ENCODE results near the gene C9orf152. TPM values are rescaled to one million over a fixed set of nuclear protein-coding genes. Genes with fewer than 3 reads are reported as not detected.
"Not testable (repeated sequence)": the region's sequence is repeated elsewhere in the genome, so short reads cannot be mapped to it uniquely, and the experiment has no call there.

C9orf152 gene
- total RNA-seq, 1 donor: not detected

- Histone ChIP-seq H3K27me3 (ENCODE audit: insufficient read depth, low read length) (no peaks in the 10 kb centered on the region), H3K4me1 (ENCODE audit: insufficient read depth, low read length) (no peaks in the 10 kb centered on the region), H3K9me3 (ENCODE audit: low read depth, low read length) (no peaks in the 10 kb centered on the region), H3K4me3 (ENCODE audit: low read length) (no peak overlapping the region)
Observed at GRCh38 chr9:110241260-110241857, 33.4 kb upstream of the C9orf152 start.

- no peak overlapping the region for H3K4me3 ChIP-seq (ENCODE audit: low read length)
- no peaks in the 10 kb centered on the region for H3K4me1 ChIP-seq (ENCODE audit: insufficient read depth, low read length)
- H3K27me3 ChIP-seq (ENCODE audit: insufficient read depth, low read length): no peaks in the 10 kb centered on the region
- H3K9me3 ChIP-seq (ENCODE audit: low read depth, low read length): no peaks in the 10 kb centered on the region
Observed at GRCh38 chr9:110240198-110240597, 32.2 kb upstream of the C9orf152 start.

GRCh38 chr9:110228321-110228720, 20.4 kb upstream of the C9orf152 start:
- no peaks in the 10 kb centered on the region for H3K4me1 ChIP-seq (ENCODE audit: insufficient read depth, low read length)
- no peaks in the 10 kb centered on the region for H3K27me3 ChIP-seq (ENCODE audit: insufficient read depth, low read length)
- no peak overlapping the region for H3K4me3 ChIP-seq (ENCODE audit: low read length)

DNA sequence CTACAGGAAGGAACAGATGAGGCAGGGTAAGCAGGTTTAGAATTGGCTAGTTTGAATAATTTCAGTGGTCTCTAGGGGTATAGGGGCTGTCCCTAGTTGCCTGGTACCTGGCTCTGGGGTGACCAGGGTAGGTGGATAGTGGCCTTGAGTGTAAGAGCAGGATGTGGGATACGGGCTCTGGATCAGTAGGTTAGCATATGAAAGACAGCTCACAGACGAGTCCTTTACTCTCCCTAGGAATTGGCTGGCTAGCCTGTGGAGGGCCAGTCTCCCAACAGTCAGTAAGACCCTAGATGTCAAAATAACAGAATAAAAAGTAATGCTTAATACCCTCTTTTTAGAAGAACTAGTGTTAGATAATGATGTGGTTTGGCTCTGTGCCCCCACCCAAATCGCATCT, 16.6 kb upstream of the C9orf152 start:
- no peaks in the 10 kb centered on the region for H3K27me3 ChIP-seq (ENCODE audit: insufficient read depth, low read length)
- H3K4me1 ChIP-seq (ENCODE audit: insufficient read depth, low read length): no peaks in the 10 kb centered on the region
- no peak overlapping the region for H3K4me3 ChIP-seq (ENCODE audit: low read length)
- H3K9me3 ChIP-seq (ENCODE audit: low read depth, low read length): no peaks in the 10 kb centered on the region

More at GRCh38 chr9:110228321-110228720, 20.4 kb upstream of the C9orf152 start:
- H3K9me3 ChIP-seq (ENCODE audit: low read depth, low read length): no peaks in the 10 kb centered on the region

GRCh38 chr9:110220809-110221208, 12.8 kb upstream of the C9orf152 start:
- Histone ChIP-seq H3K4me3 (ENCODE audit: low read length) (no peak overlapping the region), H3K9me3 (ENCODE audit: low read depth, low read length) (no peaks in the 10 kb centered on the region), H3K4me1 (ENCODE audit: insufficient read depth, low read length) (no peaks in the 10 kb centered on the region), H3K27me3 (ENCODE audit: insufficient read depth, low read length) (no peaks in the 10 kb centered on the region)

- no peaks in the 10 kb centered on the region for H3K9me3 ChIP-seq (ENCODE audit: low read depth, low read length)
- no peak overlapping the region for H3K4me3 ChIP-seq (ENCODE audit: low read length)
- H3K4me1 ChIP-seq (ENCODE audit: insufficient read depth, low read length): no peaks in the 10 kb centered on the region
- H3K27me3 ChIP-seq (ENCODE audit: insufficient read depth, low read length): no peaks in the 10 kb centered on the region
Observed at GRCh38 chr9:110217656-110218099, 9.7 kb upstream of the C9orf152 start.

DNA sequence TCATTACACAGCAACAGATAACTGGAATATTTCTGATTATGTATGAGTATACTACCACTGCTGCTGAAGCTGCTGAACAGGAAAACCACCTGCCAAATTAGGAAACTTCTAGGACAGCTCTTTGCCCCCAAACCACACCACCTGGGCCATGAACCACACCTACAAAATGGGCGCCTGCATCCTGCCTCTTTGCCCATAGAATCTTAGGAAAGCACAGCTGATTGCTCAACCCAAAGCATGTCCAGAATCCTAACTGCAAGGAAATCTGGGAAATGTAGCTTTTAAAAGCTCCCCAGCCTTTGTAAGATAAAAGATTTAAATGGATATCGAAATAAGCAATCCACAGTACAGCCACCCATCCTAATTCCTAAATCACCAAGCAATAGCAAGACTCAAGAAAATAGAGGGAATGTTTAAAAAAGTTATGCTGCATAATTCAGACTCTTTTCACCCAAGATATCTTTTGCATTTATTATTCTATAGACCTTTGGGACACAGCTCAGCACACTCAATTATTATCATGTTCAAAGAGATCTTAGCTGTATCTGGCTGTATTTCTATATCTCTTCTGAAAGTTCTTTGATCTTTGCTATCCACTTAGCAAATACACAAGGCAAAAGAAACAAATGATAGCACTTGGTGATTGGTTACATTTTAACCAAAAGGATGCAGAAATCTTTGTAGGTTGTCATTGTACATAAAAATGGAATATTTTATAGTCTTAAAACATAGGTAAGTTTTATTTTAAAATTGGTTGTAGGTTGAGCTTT, 6.8 kb upstream of the C9orf152 start:
- no peaks in the 10 kb centered on the region for H3K27me3 ChIP-seq (ENCODE audit: insufficient read depth, low read length)
- no peak overlapping the region for H3K4me3 ChIP-seq (ENCODE audit: low read length)
- no peaks in the 10 kb centered on the region for H3K9me3 ChIP-seq (ENCODE audit: low read depth, low read length)
- H3K4me1 ChIP-seq (ENCODE audit: insufficient read depth, low read length): no peaks in the 10 kb centered on the region

DNA sequence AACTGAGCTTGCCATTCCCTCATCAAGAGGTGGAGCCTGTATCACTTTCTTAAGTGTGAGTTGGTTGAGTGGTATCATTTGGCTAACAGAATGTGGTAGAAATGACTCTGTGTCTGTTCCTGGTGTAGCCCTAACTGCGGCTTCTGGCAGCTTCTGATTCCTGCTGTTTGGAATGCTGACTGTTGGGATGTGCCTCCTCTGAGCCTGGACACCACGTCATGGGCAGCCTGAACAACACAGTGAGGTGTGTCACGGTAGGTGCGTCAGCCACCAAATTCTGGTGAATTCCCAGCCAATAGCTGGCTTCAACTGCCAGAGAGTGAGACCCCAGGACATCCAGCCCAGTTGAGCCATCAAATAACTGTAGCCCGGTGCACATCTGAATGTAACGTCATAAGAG, 6.1 kb upstream of the C9orf152 start:
- Histone ChIP-seq H3K27me3 (ENCODE audit: insufficient read depth, low read length) (no peaks in the 10 kb centered on the region), H3K4me1 (ENCODE audit: insufficient read depth, low read length) (no peaks in the 10 kb centered on the region), H3K9me3 (ENCODE audit: low read depth, low read length) (no peaks in the 10 kb centered on the region), H3K4me3 (ENCODE audit: low read length) (no peak overlapping the region)

DNA sequence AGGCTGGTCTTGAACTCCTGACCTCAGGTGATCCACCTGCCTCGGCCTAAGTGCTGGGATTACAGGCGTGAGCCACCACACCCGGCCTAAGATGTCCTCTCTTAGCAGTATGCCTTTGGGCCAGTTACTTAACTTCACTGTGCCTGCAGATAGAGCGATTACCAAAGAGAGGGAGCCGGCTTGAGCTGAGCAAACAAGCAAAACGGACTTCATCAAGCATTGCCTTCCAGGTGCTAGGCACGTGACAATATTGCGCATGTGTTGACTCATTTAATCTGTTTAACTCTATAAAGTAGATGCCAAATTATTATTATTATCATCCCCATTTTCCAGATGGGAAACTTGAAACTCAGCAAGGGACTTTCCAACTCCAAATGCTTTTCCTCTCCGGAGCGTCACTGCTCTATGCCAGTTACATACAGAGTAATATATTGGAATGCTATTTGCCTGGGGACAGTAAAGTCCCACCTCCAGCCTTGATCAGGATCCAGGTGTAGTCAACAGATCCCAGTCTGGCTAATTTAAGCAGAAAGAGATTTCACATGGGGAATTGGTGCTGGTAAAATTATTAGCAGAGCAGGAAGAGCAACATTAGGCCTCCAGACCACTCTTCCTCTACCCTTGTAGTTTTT, 5.6 kb upstream of the C9orf152 start:
- H3K4me1 ChIP-seq (ENCODE audit: insufficient read depth, low read length): no peaks in the 10 kb centered on the region
- no peaks in the 10 kb centered on the region for H3K27me3 ChIP-seq (ENCODE audit: insufficient read depth, low read length)
- no peak overlapping the region for H3K4me3 ChIP-seq (ENCODE audit: low read length)
- no peaks in the 10 kb centered on the region for H3K9me3 ChIP-seq (ENCODE audit: low read depth, low read length)

GRCh38 chr9:110207071-110207641, 803 bp downstream of the C9orf152 start:
- no peaks in the 10 kb centered on the region for H3K27me3 ChIP-seq (ENCODE audit: insufficient read depth, low read length)
- H3K9me3 ChIP-seq (ENCODE audit: low read depth, low read length): no peaks in the 10 kb centered on the region
- H3K4me1 ChIP-seq (ENCODE audit: insufficient read depth, low read length): no peaks in the 10 kb centered on the region

DNA sequence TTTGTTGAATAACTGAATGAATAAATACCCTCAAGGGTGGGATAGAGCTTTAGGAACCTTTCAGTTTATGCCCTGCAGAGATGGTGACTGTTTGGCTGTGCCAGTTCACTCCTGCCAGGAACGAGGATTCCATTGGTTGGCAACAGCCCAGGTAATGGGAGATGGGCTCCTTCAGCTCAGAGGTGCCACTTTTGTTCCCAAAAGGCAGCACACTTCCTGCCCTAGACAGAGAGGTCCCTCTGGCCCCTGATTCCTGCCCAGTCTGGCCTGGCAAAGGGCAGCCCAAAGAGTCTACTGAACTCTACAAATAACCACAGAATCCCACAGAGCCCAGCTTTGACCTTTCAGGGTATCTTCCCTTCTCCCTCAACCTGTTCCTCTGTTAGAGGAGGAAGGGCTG, 1.6 kb downstream of the C9orf152 start:
- no peak overlapping the region for H3K4me3 ChIP-seq (ENCODE audit: low read length)
- H3K27me3 ChIP-seq (ENCODE audit: insufficient read depth, low read length): no peaks in the 10 kb centered on the region
- no peaks in the 10 kb centered on the region for H3K4me1 ChIP-seq (ENCODE audit: insufficient read depth, low read length)
- no peaks in the 10 kb centered on the region for H3K9me3 ChIP-seq (ENCODE audit: low read depth, low read length)

More at GRCh38 chr9:110207071-110207641, 803 bp downstream of the C9orf152 start:
- H3K4me3 ChIP-seq (ENCODE audit: low read length): no peak overlapping the region

- not testable (repeated sequence) for H3K4me3 ChIP-seq (ENCODE audit: low read length); H3K4me1 ChIP-seq (ENCODE audit: insufficient read depth, low read length); H3K27me3 ChIP-seq (ENCODE audit: insufficient read depth, low read length); H3K9me3 ChIP-seq (ENCODE audit: low read depth, low read length)
Observed at GRCh38 chr9:110205612-110206011, 2.3 kb downstream of the C9orf152 start.

- Histone ChIP-seq H3K4me1 (ENCODE audit: insufficient read depth, low read length) (no peaks in the 10 kb centered on the region), H3K9me3 (ENCODE audit: low read depth, low read length) (no peaks in the 10 kb centered on the region), H3K27me3 (ENCODE audit: insufficient read depth, low read length) (no peaks in the 10 kb centered on the region), H3K4me3 (ENCODE audit: low read length) (no peak overlapping the region)
Observed at GRCh38 chr9:110202232-110202631, 5.7 kb downstream of the C9orf152 start.

DNA sequence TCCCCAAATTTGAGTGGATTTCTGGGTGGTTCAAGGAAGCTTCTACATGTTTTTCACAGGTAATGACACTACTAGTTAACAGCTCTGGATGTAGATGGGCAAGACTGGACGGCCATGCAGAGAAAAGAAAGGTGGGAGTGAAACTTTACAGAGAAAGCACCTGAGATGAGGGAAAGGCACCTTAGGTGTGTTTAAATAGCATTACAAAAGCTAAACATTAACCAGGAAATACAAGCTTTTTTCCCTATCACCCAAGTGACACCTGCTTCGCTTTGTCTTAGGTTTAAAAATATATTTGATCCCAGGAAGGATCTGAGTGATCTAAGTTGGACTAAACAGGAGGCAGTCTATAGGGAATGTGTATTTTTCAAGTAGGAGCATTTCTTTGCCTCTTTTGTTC, 8.3 kb downstream of the C9orf152 start:
- no peaks in the 10 kb centered on the region for H3K4me1 ChIP-seq (ENCODE audit: insufficient read depth, low read length)
- H3K9me3 ChIP-seq (ENCODE audit: low read depth, low read length): no peaks in the 10 kb centered on the region
- H3K27me3 ChIP-seq (ENCODE audit: insufficient read depth, low read length): no peaks in the 10 kb centered on the region
- no peak overlapping the region for H3K4me3 ChIP-seq (ENCODE audit: low read length)

DNA sequence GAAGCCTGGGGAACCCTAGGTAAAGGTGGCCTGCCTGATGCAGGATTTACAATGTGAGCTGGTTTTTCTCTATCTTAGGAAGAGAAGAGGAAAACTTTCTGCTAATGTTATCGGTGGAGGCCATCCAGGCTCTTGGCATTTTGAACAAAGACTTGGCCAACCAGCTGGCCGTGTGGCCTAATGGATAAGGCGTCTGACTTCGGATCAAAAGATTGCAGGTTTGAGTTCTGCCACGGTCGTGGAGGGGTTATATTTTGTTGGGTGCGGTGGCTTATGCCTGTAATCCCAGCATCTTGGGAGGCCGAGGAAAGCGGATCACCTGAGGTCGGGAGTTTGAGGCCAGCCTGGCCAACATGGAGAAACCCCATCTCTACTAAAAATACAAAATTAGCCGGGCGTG, 9.6 kb downstream of the C9orf152 start:
- Histone ChIP-seq H3K27me3 (ENCODE audit: insufficient read depth, low read length) (no peaks in the 10 kb centered on the region), H3K4me3 (ENCODE audit: low read length) (no peak overlapping the region)

More for the DNA sequence above, 9.6 kb downstream of the C9orf152 start:
- no peaks in the 10 kb centered on the region for H3K4me1 ChIP-seq (ENCODE audit: insufficient read depth, low read length)
- H3K9me3 ChIP-seq (ENCODE audit: low read depth, low read length): no peaks in the 10 kb centered on the region
